Measurements from ENCODE around the gene LHX2. TPM values are rescaled to one million over a fixed set of nuclear protein-coding genes. Genes with fewer than 3 reads are reported as not detected.

The LHX2 gene
- total and polyA plus RNA-seq, 2 of the 4 experiments (the other 2 are of a cell fraction): not detected

DNA sequence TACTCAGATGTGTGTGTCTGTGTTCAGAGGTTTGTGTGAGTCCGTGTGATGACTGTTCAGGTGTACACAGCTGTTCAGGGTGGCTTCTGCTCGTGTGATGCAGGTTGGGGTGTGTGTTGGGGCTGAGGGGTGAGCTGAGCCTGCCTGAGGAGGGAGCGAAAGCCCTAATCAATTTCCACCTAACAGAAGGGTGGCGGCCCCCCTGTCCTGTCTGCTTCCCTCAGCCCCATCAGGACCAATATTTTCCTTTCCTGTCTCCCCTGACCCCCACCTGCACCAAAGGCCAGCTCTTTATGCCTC, 30.2 kb downstream of the LHX2 start:
- Histone ChIP-seq H2AK9ac (replicated peaks; ENCODE audit: low read depth, low read length, poor library complexity) (no peak overlapping the region), H3K18ac (ENCODE audit: low read depth, low read length) (no peak overlapping the region), H3K14ac (replicated peaks; ENCODE audit: low read depth, low read length) (no peak overlapping the region), H3K4me3 (ENCODE audit: insufficient read depth, low read depth, low read length) (no peak overlapping the region), H4K91ac (ENCODE audit: insufficient read depth, low read depth, low read length) (no peak overlapping the region), H3K4me2 (ENCODE audit: low read depth, low read length) (no peak overlapping the region), H3K9ac (ENCODE audit: low read depth, low read length) (no peak overlapping the region), H2BK5ac (ENCODE audit: low read depth, low read length, poor library complexity, severe bottlenecking) (no peak overlapping the region), H2BK15ac (ENCODE audit: low read depth, low read length) (no peak overlapping the region), H2BK120ac (ENCODE audit: low read depth, low read length) (no peak overlapping the region), H3K4ac (ENCODE audit: low read depth, low read length) (no peak overlapping the region), H4K8ac (ENCODE audit: low read depth in 2 of 2, low read length in 2 of 2) (no peak overlapping the region), H3K23ac (ENCODE audit: low read depth, low read length) (no peak overlapping the region), H3K9me3 (ENCODE audit: control insufficient read depth, insufficient read depth, low read length) (peaks cover 5% of the 10 kb centered on the region; the same call in 1 of the 2 replicates), H2AFZ (replicated peaks; ENCODE audit: low read length, poor library complexity) (no peak overlapping the region), H3K56ac (ENCODE audit: extremely low read depth, insufficient read depth, low read length) (no peak overlapping the region), H3K9me1 (ENCODE audit: insufficient read depth, low read length) (no peaks in the 10 kb centered on the region), H2BK20ac (ENCODE audit: low read depth, low read length) (no peak overlapping the region), H3K27me3 (ENCODE audit: control insufficient read depth, insufficient read depth, low read length) (peaks cover 80% of the 10 kb centered on the region), H4K20me1 (ENCODE audit: insufficient read depth, low read length) (no peaks in the 10 kb centered on the region), H3K4me1 (ENCODE audit: control insufficient read depth, insufficient read depth, low read length) (no peaks in the 10 kb centered on the region; the same call in 1 of the 2 replicates), H4K5ac (ENCODE audit: low read depth, low read length) (no peak overlapping the region), H3K36me3 (ENCODE audit: control insufficient read depth, insufficient read depth, low read length) (no peaks in the 10 kb centered on the region), H3K79me1 (ENCODE audit: low read depth in 1 of 2, low read length in 2 of 2) (no peaks in the 10 kb centered on the region), H3K27ac (ENCODE audit: insufficient read depth, low read length) (no peak overlapping the region), H2AK5ac (ENCODE audit: low read depth, low read length) (no peak overlapping the region; the same call in 1 of the 2 replicates)
- no peak for DNase-seq
- POLR2A ChIA-PET (ENCODE audit: unreplicated experiment): no interaction called here
- TF ChIP-seq CHD1 (IDR thresholded peaks at IDR 0.05; ENCODE audit: low read depth, low read length): no peak
- TF ChIP-seq, protein P1, sequence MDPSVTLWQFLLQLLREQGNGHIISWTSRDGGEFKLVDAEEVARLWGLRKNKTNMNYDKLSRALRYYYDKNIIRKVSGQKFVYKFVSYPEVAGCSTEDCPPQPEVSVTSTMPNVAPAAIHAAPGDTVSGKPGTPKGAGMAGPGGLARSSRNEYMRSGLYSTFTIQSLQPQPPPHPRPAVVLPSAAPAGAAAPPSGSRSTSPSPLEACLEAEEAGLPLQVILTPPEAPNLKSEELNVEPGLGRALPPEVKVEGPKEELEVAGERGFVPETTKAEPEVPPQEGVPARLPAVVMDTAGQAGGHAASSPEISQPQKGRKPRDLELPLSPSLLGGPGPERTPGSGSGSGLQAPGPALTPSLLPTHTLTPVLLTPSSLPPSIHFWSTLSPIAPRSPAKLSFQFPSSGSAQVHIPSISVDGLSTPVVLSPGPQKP (IDR thresholded peaks at IDR 0.05; ENCODE audit: borderline replicate concordance, low read depth, low read length): no peak
- no peak for TF ChIP-seq RFX5 (IDR thresholded peaks at IDR 0.05; ENCODE audit: low read depth, low read length)
- TF ChIP-seq NFE2L2 (IDR thresholded peaks at IDR 0.05; ENCODE audit: low read depth, low read length): no peak
- no peak for TF ChIP-seq CEBPB (IDR thresholded peaks at IDR 0.05; ENCODE audit: low read depth, low read length)
- TF ChIP-seq MXI1 (IDR thresholded peaks at IDR 0.05; ENCODE audit: borderline replicate concordance, low read depth, low read length): no peak
- TF ChIP-seq BHLHE40 (IDR thresholded peaks at IDR 0.05; ENCODE audit: low read depth, low read length): no peak
- TF ChIP-seq MAZ (IDR thresholded peaks at IDR 0.05; ENCODE audit: borderline replicate concordance, low read depth, low read length): no peak
- TF ChIP-seq, protein P2, sequence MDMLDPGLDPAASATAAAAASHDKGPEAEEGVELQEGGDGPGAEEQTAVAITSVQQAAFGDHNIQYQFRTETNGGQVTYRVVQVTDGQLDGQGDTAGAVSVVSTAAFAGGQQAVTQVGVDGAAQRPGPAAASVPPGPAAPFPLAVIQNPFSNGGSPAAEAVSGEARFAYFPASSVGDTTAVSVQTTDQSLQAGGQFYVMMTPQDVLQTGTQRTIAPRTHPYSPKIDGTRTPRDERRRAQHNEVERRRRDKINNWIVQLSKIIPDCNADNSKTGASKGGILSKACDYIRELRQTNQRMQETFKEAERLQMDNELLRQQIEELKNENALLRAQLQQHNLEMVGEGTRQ (IDR thresholded peaks at IDR 0.05; ENCODE audit: low read depth, low read length): no peak
- no peak for TF ChIP-seq MAFK (IDR thresholded peaks at IDR 0.05; ENCODE audit: low read depth, low read length)
- TF ChIP-seq, protein P3, sequence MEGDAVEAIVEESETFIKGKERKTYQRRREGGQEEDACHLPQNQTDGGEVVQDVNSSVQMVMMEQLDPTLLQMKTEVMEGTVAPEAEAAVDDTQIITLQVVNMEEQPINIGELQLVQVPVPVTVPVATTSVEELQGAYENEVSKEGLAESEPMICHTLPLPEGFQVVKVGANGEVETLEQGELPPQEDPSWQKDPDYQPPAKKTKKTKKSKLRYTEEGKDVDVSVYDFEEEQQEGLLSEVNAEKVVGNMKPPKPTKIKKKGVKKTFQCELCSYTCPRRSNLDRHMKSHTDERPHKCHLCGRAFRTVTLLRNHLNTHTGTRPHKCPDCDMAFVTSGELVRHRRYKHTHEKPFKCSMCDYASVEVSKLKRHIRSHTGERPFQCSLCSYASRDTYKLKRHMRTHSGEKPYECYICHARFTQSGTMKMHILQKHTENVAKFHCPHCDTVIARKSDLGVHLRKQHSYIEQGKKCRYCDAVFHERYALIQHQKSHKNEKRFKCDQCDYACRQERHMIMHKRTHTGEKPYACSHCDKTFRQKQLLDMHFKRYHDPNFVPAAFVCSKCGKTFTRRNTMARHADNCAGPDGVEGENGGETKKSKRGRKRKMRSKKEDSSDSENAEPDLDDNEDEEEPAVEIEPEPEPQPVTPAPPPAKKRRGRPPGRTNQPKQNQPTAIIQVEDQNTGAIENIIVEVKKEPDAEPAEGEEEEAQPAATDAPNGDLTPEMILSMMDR (conservative IDR thresholded peaks at IDR 0.05; ENCODE audit: low read depth, low read length): no peak
- TF ChIP-seq POLR2A (IDR thresholded peaks at IDR 0.05; ENCODE audit: low read depth, low read length): no peak
- no peak for TF ChIP-seq FOS (IDR thresholded peaks at IDR 0.05; ENCODE audit: low read depth, low read length)
- TF ChIP-seq SMC3 (IDR thresholded peaks at IDR 0.05; ENCODE audit: low read depth, low read length): no peak
- no peak for TF ChIP-seq RCOR1 (IDR thresholded peaks at IDR 0.05; ENCODE audit: insufficient replicate concordance, low read length)
- TF ChIP-seq RAD21 (IDR thresholded peaks at IDR 0.05; ENCODE audit: low read length): no peak
- CTCF ChIA-PET: interaction anchor here (0.7 to 1.9 kb wide), 3 partner anchors 8 to 499 kb away, joined by 3 to 9 read pairs (median 5); no protein-coding TSS in a partner anchor
- in situ Hi-C loops (cut with MboI; ENCODE audit: low sequenced_read_pairs) (no loop called here), intact Hi-C loops (cut with micrococcal nuclease) (loop anchor here (1.0 kb wide), 2 partner anchors 497 to 639 kb away; no protein-coding TSS in a partner anchor), dilution Hi-C loops (cut with HindIII; ENCODE audit: low sequenced_read_pairs, unreplicated experiment) (no loop called here)
- no TSS peak for BruUV-seq (replicated peaks)
- ATAC-seq (ENCODE audit: low read depth): no peak
- no CpG with 5 or more reads among the region's 4 CpGs for WGBS, 2 experiments (ENCODE audit: extremely low coverage in 2 of 2, insufficient read length in 1 of 2)
